Neutrophil (primary cell): Measurements from ENCODE around the gene MFF.

Source experiments
- H3K27ac ChIP-seq: fragments of 200-600 bp; sonication (generic); 2 replicates; pipeline ENCODE4 v1.5.1; 2016; ENCODE audit warnings: mild to moderate bottlenecking, moderate library complexity
- H3K27me3 ChIP-seq: fragments of 200-600 bp; sonication (generic); 2 replicates; pipeline ENCODE4 v1.6.0; 2016; ENCODE audit warnings: mild to moderate bottlenecking
- H3K36me3 ChIP-seq: fragments of 200-600 bp; sonication (generic); 2 replicates; pipeline ENCODE4 v1.5.1; 2017
- H3K4me1 ChIP-seq, 2 experiments: fragments of 200-600 bp in 1 of 2; sonication (generic) in 1 of 2; 1 replicate in 1 of 2; 2 replicates in 1 of 2; pipeline versions ENCODE4 v1.5.1 to v1.6.1; 2013 to 2016; ENCODE audit warnings: low read depth in 1 of 2, low read length in 1 of 2, mild to moderate bottlenecking in 1 of 2, moderate library complexity in 1 of 2; ENCODE audit not compliant: control insufficient read depth in 1 of 2, insufficient read depth in 1 of 2
- H3K4me3 ChIP-seq, 2 experiments: fragments of 200-600 bp in 1 of 2; sonication (generic) in 1 of 2; 1 replicate in 1 of 2; 2 replicates in 1 of 2; pipeline ENCODE4 v1.5.1; 2013 to 2016; ENCODE audit warnings: low read depth in 1 of 2, low read length in 1 of 2, mild to moderate bottlenecking in 1 of 2, moderate library complexity in 1 of 2
- H3K9me3 ChIP-seq: fragments of 200-600 bp; sonication (generic); 2 replicates; pipeline ENCODE4 v1.5.1; 2016
- CTCF ChIP-seq: fragments of 200-600 bp; sonication (generic); IDR thresholded peaks from 2 replicates; pipeline ENCODE4 v1.5.1; 2016; ENCODE audit warnings: antibody characterized with exemption

Gene MFF

GRCh38 chr2:227335713-227336112 lies 10.7 kb downstream of the MFF start:
- H3K9me3 ChIP-seq: no peaks in the 10 kb centered on the region
- no peak overlapping the region for H3K4me3 ChIP-seq
- peak overlapping the region; percentile 59 for H3K27ac ChIP-seq
- peaks cover 36% of the 10 kb centered on the region for H3K36me3 ChIP-seq
- no peak for TF ChIP-seq CTCF
- peaks cover 9 to 32% of the 10 kb centered on the region in 2 experiments for H3K4me1 ChIP-seq
- no peaks in the 10 kb centered on the region for H3K27me3 ChIP-seq

GRCh38 chr2:227337442-227337841 lies 12.4 kb downstream of the MFF start:
- TF ChIP-seq CTCF: no peak
- H3K27ac ChIP-seq: no peak overlapping the region

GRCh38 chr2:227339098-227339599 lies 14.1 kb downstream of the MFF start:
- H3K9me3 ChIP-seq: no peaks in the 10 kb centered on the region
- TF ChIP-seq CTCF: no peak
- peaks cover 15% of the 10 kb centered on the region for H3K36me3 ChIP-seq
- H3K27ac ChIP-seq: no peak overlapping the region
- no peak overlapping the region for H3K4me3 ChIP-seq
- H3K27me3 ChIP-seq: no peaks in the 10 kb centered on the region
- H3K4me1 ChIP-seq: peaks cover 9 to 32% of the 10 kb centered on the region in 2 experiments

More at GRCh38 chr2:227337442-227337841, 12.4 kb downstream of the MFF start:
- H3K9me3 ChIP-seq: no peaks in the 10 kb centered on the region
- no peak overlapping the region for H3K4me3 ChIP-seq
- H3K36me3 ChIP-seq: peaks cover 32% of the 10 kb centered on the region
- H3K27me3 ChIP-seq: no peaks in the 10 kb centered on the region
- H3K4me1 ChIP-seq: peaks cover 9 to 32% of the 10 kb centered on the region in 2 experiments

GRCh38 chr2:227340106-227340505 lies 15.1 kb downstream of the MFF start:
- no peak overlapping the region for H3K27ac ChIP-seq
- H3K27me3 ChIP-seq: no peaks in the 10 kb centered on the region
- no peak overlapping the region for H3K4me3 ChIP-seq
- H3K36me3 ChIP-seq: peaks cover 12% of the 10 kb centered on the region
- no peak for TF ChIP-seq CTCF
- H3K9me3 ChIP-seq: no peaks in the 10 kb centered on the region
- peaks cover 9 to 25% of the 10 kb centered on the region in 2 experiments for H3K4me1 ChIP-seq

- no peak overlapping the region for H3K4me3 ChIP-seq
- H3K9me3 ChIP-seq: no peaks in the 10 kb centered on the region
- peaks cover 26% of the 10 kb centered on the region for H3K36me3 ChIP-seq
- no peaks in the 10 kb centered on the region for H3K27me3 ChIP-seq
- H3K27ac ChIP-seq: no peak overlapping the region
- peaks cover 0 to 13% of the 10 kb centered on the region in 2 experiments for H3K4me1 ChIP-seq
- no peak for TF ChIP-seq CTCF
These were observed 16.5 kb downstream of the MFF start for GRCh38 chr2:227341553-227341952.
